DND-41 (cell line): ENCODE measurements around the gene ZNF135.

Experiments used
- ATAC-seq: fragments of 200-7000 bp; cut with Tn5 transposase; 3 replicates; pipeline ENCODE4 v1.9.1; 2021; ENCODE audit warnings: low read depth; ENCODE audit not compliant: insufficient read depth
- DNase-seq: peaks from one replicate; pipeline ENCODE4 v3.0.0-alpha.2; 2020
- H2AFZ ChIP-seq: 2 replicates; pipeline ENCODE4 v1.6.0; 2012; ENCODE audit warnings: low read depth, low read length
- H3K27ac ChIP-seq: 2 replicates; pipeline ENCODE4 v1.5.1; 2012; ENCODE audit warnings: low read length, inconsistent platforms
- H3K27me3 ChIP-seq: fragments of 200-600 bp; sonication (generic); 2 replicates; pipeline ENCODE4 v1.6.0; 2012; ENCODE audit warnings: low read length, mild to moderate bottlenecking, inconsistent platforms; ENCODE audit not compliant: insufficient read depth, poor library complexity
- H3K36me3 ChIP-seq: 2 replicates; pipeline ENCODE4 v1.5.1; 2012; ENCODE audit warnings: low read length, inconsistent platforms; ENCODE audit not compliant: insufficient read depth
- H3K4me1 ChIP-seq: 2 replicates; pipeline ENCODE4 v1.5.1; 2012; ENCODE audit warnings: mild to moderate bottlenecking, low read length; ENCODE audit not compliant: insufficient read depth
- H3K4me2 ChIP-seq: 2 replicates; pipeline ENCODE4 v1.6.0; 2012; ENCODE audit warnings: mild to moderate bottlenecking, moderate library complexity, low read length, inconsistent platforms; ENCODE audit not compliant: insufficient read depth
- H3K4me3 ChIP-seq, 2 experiments: fragments of 200-600 bp in 1 of 2; shearing (Covaris generic) in 1 of 2; 2 replicates each; pipeline ENCODE4 v1.5.1; 2012 to 2016; ENCODE audit warnings: inconsistent platforms in 2 of 2, low read length in 2 of 2, mild to moderate bottlenecking in 2 of 2, low read depth in 1 of 2, moderate library complexity in 1 of 2
- H3K79me2 ChIP-seq: 2 replicates; pipeline ENCODE4 v1.6.0; 2012; ENCODE audit warnings: low read length, inconsistent platforms; ENCODE audit not compliant: insufficient read depth
- H3K9ac ChIP-seq: 2 replicates; pipeline ENCODE4 v1.6.0; 2012; ENCODE audit warnings: low read depth, mild to moderate bottlenecking, inconsistent platforms, low read length, moderate library complexity
- H3K9me3 ChIP-seq: 2 replicates; pipeline ENCODE4 v1.5.1; 2012; ENCODE audit warnings: low read length, moderate library complexity, mild to moderate bottlenecking, inconsistent platforms; ENCODE audit not compliant: insufficient read depth, severe bottlenecking
- H4K20me1 ChIP-seq: 2 replicates; pipeline ENCODE4 v1.6.0; 2012; ENCODE audit warnings: low read length; ENCODE audit not compliant: insufficient read depth
- EZH2 ChIP-seq: IDR thresholded peaks from 3 replicates; pipeline ENCODE4 v1.6.1; 2012; ENCODE audit warnings: borderline replicate concordance, low read depth, mild to moderate bottlenecking, moderate library complexity, low read length, inconsistent platforms; ENCODE audit not compliant: severe bottlenecking
- TF ChIP-seq, protein P1 (sequence below): IDR thresholded peaks from 2 replicates; pipeline ENCODE4 v1.5.1; 2012; ENCODE audit warnings: borderline replicate concordance, low read length, moderate library complexity, mild to moderate bottlenecking; ENCODE audit not compliant: poor library complexity, severe bottlenecking; ENCODE audit errors: extremely low read depth

The ZNF135 gene

DNA sequence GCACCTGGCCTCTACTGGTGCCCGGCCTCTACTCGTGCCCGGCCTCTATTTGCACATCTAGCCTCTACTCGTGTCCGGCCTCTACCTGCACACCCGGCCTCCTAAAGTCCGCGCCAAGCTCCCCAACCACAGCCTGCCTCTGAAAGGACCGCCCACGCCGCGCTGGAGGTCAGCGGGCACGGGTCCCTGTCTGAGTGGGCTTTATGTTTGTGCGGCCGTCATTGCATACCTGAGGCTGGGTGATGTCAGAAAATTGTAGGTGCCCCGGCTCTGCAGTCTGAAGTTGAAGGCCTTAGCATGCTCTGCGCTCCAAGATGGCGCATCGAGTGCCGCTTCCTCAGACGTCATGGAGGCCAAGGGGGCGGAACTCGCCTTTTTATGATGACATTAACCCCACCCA lies 1.1 kb downstream of the ZNF135 start:
- Histone ChIP-seq H3K36me3 (peaks cover 48% of the 10 kb centered on the region), H3K9ac (peak overlapping the region; percentile 80; the same call in 1 of the 2 replicates), H3K79me2 (peaks cover 10% of the 10 kb centered on the region), H4K20me1 (no peaks in the 10 kb centered on the region), H3K27me3 (no peaks in the 10 kb centered on the region), H3K27ac (no peak overlapping the region), H3K4me1 (peaks cover 19% of the 10 kb centered on the region), H3K4me3 (peak overlapping the region in 1 of 2 experiments; percentile 76; a peak in 2 of 4 replicates), H2AFZ (no peak overlapping the region), H3K4me2 (peak overlapping the region; percentile 79), H3K9me3 (peaks cover 18% of the 10 kb centered on the region)
- ATAC-seq (no peak), DNase-seq (no peak)
- no peak for TF ChIP-seq EZH2
- TF ChIP-seq, protein P1, sequence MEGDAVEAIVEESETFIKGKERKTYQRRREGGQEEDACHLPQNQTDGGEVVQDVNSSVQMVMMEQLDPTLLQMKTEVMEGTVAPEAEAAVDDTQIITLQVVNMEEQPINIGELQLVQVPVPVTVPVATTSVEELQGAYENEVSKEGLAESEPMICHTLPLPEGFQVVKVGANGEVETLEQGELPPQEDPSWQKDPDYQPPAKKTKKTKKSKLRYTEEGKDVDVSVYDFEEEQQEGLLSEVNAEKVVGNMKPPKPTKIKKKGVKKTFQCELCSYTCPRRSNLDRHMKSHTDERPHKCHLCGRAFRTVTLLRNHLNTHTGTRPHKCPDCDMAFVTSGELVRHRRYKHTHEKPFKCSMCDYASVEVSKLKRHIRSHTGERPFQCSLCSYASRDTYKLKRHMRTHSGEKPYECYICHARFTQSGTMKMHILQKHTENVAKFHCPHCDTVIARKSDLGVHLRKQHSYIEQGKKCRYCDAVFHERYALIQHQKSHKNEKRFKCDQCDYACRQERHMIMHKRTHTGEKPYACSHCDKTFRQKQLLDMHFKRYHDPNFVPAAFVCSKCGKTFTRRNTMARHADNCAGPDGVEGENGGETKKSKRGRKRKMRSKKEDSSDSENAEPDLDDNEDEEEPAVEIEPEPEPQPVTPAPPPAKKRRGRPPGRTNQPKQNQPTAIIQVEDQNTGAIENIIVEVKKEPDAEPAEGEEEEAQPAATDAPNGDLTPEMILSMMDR: no peak

DNA sequence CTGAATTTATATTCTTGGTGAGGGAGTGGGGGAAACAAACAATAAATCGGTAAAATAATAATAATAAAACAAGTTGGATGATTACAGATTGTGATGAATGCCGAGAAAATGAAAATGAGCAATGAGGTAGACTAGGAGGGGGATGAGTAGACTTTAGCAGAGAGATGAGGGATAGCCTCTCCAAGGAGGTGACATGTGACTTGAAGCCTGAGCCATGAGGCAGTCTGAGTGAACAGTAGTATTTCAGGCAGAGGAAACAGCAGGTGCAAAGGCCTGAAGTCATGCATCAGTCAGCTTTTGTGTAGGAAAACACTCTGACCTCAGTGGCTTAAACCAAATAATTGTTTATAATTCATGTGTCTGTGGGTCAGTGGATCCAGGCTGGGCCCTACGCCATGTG lies 4.6 kb downstream of the ZNF135 start:
- Histone ChIP-seq H3K79me2 (peaks cover 10% of the 10 kb centered on the region), H3K4me3 (no peak overlapping the region), H3K9ac (no peak overlapping the region), H3K27ac (no peak overlapping the region), H3K27me3 (no peaks in the 10 kb centered on the region), H2AFZ (no peak overlapping the region), H3K36me3 (peaks cover 77% of the 10 kb centered on the region), H4K20me1 (no peaks in the 10 kb centered on the region), H3K4me2 (no peak overlapping the region), H3K9me3 (peaks cover 53% of the 10 kb centered on the region), H3K4me1 (peaks cover 13% of the 10 kb centered on the region)
- TF ChIP-seq EZH2: no peak
- TF ChIP-seq, protein P1: no peak
- ATAC-seq (no peak), DNase-seq (no peak)

DNA sequence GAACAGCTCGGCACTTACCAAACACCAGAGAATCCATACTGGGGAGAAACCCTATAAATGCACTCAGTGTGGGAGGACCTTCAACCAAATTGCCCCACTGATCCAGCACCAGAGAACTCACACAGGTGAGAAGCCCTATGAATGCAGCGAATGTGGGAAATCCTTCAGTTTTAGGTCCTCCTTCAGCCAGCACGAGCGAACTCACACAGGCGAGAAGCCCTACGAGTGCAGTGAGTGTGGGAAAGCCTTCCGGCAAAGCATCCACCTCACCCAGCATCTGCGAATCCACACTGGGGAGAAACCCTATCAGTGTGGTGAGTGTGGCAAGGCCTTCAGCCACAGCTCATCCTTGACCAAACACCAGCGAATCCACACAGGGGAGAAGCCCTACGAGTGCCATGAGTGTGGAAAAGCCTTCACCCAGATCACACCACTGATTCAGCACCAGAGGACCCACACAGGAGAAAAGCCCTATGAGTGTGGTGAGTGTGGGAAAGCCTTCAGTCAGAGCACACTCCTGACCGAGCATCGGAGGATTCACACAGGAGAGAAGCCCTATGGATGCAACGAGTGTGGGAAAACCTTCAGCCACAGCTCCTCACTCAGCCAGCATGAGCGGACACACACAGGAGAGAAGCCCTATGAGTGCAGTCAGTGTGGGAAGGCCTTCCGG lies 8.3 kb downstream of the ZNF135 start:
- Histone ChIP-seq H3K79me2 (no peaks in the 10 kb centered on the region), H2AFZ (no peak overlapping the region), H3K4me1 (no peaks in the 10 kb centered on the region), H3K27me3 (no peaks in the 10 kb centered on the region), H3K4me3 (no peak overlapping the region), H3K9ac (no peak overlapping the region), H3K27ac (no peak overlapping the region), H3K36me3 (peaks cover 57% of the 10 kb centered on the region), H3K4me2 (no peak overlapping the region), H3K9me3 (peaks cover 71% of the 10 kb centered on the region), H4K20me1 (no peaks in the 10 kb centered on the region)
- ATAC-seq: no peak
- no peak for TF ChIP-seq EZH2
- TF ChIP-seq, protein P1: no peak
- no peak for DNase-seq
